ENCODE results near the gene MED13L.

The MED13L gene

GRCh38 chr12:116188581-116188980 lies 88.9 kb downstream of the MED13L start:
- in situ Hi-C loops (cut with HindIII; ENCODE audit: low sequenced_read_pairs): no loop called here

GRCh38 chr12:116187151-116187511 lies 90.4 kb downstream of the MED13L start:
- in situ Hi-C loops (cut with HindIII; ENCODE audit: low sequenced_read_pairs): no loop called here

GRCh38 chr12:116186482-116187150 lies 90.9 kb downstream of the MED13L start:
- in situ Hi-C loops (cut with HindIII; ENCODE audit: low sequenced_read_pairs): no loop called here

GRCh38 chr12:116184763-116185162 lies 92.7 kb downstream of the MED13L start:
- in situ Hi-C loops (cut with HindIII; ENCODE audit: low sequenced_read_pairs): no loop called here

GRCh38 chr12:116183741-116184141 lies 93.8 kb downstream of the MED13L start:
- in situ Hi-C loops (cut with HindIII; ENCODE audit: low sequenced_read_pairs): no loop called here

- in situ Hi-C loops (cut with HindIII; ENCODE audit: low sequenced_read_pairs): no loop called here
These were observed 95.0 kb downstream of the MED13L start for GRCh38 chr12:116182359-116183063.

GRCh38 chr12:116180448-116180847 lies 97.0 kb downstream of the MED13L start:
- in situ Hi-C loops (cut with HindIII; ENCODE audit: low sequenced_read_pairs): no loop called here

- in situ Hi-C loops (cut with HindIII; ENCODE audit: low sequenced_read_pairs): no loop called here
These were observed 98.1 kb downstream of the MED13L start for GRCh38 chr12:116179384-116179783.

GRCh38 chr12:116177017-116177416 lies 100.5 kb downstream of the MED13L start:
- in situ Hi-C loops (cut with HindIII; ENCODE audit: low sequenced_read_pairs): no loop called here

- in situ Hi-C loops (cut with HindIII; ENCODE audit: low sequenced_read_pairs): no loop called here
These were observed 102.6 kb downstream of the MED13L start for GRCh38 chr12:116174904-116175303.

GRCh38 chr12:116174006-116174405 lies 103.5 kb downstream of the MED13L start:
- in situ Hi-C loops (cut with HindIII; ENCODE audit: low sequenced_read_pairs): no loop called here

GRCh38 chr12:116172224-116172849 lies 105.2 kb downstream of the MED13L start:
- in situ Hi-C loops (cut with HindIII; ENCODE audit: low sequenced_read_pairs): no loop called here

- in situ Hi-C loops (cut with HindIII; ENCODE audit: low sequenced_read_pairs): no loop called here
These were observed 105.9 kb downstream of the MED13L start for GRCh38 chr12:116171549-116171948.

- in situ Hi-C loops (cut with HindIII; ENCODE audit: low sequenced_read_pairs): no loop called here
These were observed 108.4 kb downstream of the MED13L start for GRCh38 chr12:116169071-116169470.

- in situ Hi-C loops (cut with HindIII; ENCODE audit: low sequenced_read_pairs): no loop called here
These were observed 111.2 kb downstream of the MED13L start for GRCh38 chr12:116166306-116166705.

GRCh38 chr12:116165036-116165425 lies 112.5 kb downstream of the MED13L start:
- in situ Hi-C loops (cut with HindIII; ENCODE audit: low sequenced_read_pairs): no loop called here

- in situ Hi-C loops (cut with HindIII; ENCODE audit: low sequenced_read_pairs): no loop called here
These were observed 113.0 kb downstream of the MED13L start for GRCh38 chr12:116164250-116165035.

- in situ Hi-C loops (cut with HindIII; ENCODE audit: low sequenced_read_pairs): no loop called here
These were observed 115.4 kb downstream of the MED13L start for GRCh38 chr12:116162071-116162470.

GRCh38 chr12:116161588-116161987 lies 115.9 kb downstream of the MED13L start:
- in situ Hi-C loops (cut with HindIII; ENCODE audit: low sequenced_read_pairs): no loop called here

GRCh38 chr12:116160883-116161458 lies 116.5 kb downstream of the MED13L start:
- in situ Hi-C loops (cut with HindIII; ENCODE audit: low sequenced_read_pairs): no loop called here

- in situ Hi-C loops (cut with HindIII; ENCODE audit: low sequenced_read_pairs): no loop called here
These were observed 117.3 kb downstream of the MED13L start for GRCh38 chr12:116160231-116160630.
